Stimulated activated naive CD8-positive, alpha-beta T cell treated with anti-CD3 and anti-CD28 coated beads, Interleukin-15, Interleukin-2, amounts not matched to agents 100 U/mL and 50 U/mL, for 24 hours (primary cell): Measurements from ENCODE around the gene SPPL3.
"Not testable (repeated sequence)": the region's sequence is repeated elsewhere in the genome, so short reads cannot be mapped to it uniquely, and the experiment has no call there.

Source experiments
- ATAC-seq: fragments of 150-1000 bp; cut with Tn5 transposase; one replicate; pipeline ENCODE4 v1.10.0; 2021
- DNase-seq: peaks from one replicate; pipeline ENCODE4 v3.0.0; 2021

SPPL3 gene

GRCh38 chr12:120844297-120844696, 59.9 kb downstream of the SPPL3 start:
- ATAC-seq, result no peak

DNA sequence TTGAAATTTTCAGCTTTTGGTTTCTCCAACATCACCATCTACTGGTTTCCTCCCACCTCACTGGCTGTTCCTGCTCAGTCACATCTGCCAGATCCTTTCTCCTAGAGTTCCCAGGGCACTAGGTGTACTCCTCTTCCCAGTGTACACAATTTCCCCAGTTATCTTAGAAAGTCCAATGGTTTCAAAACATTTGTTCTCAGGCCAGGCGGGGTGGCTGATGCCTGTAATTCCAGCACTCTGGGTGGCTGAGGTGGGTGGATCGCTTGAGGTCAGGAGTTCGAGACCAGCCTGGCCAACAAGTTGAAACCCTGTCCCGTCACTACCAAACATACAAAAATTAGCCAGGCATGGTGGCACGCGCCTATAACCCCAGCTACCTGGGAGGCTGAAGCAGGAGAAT, 60.7 kb downstream of the SPPL3 start:
- DNase-seq (no peak), ATAC-seq (no peak)

More at GRCh38 chr12:120844297-120844696, 59.9 kb downstream of the SPPL3 start:
- DNase-seq, result no peak

DNA sequence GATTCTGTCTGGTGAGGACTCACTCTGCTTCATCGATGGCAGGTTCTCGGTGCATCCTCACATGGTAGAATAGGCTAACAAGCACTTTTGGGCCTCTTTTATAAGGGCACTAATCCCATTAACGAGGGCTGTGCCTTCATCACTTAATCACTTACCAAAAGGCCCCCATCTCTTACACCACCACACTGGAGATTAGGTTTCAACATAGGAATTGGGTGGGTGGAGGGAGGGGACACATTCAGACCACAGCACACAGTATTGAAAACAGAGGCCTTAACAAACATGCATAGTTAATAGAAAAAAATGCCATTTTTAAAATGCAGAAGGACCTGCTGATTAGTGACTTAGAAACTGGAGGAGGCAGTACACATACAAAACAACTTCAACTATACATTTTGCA, 61.6 kb downstream of the SPPL3 start:
- DNase-seq, result no peak
- no peak for ATAC-seq

DNA sequence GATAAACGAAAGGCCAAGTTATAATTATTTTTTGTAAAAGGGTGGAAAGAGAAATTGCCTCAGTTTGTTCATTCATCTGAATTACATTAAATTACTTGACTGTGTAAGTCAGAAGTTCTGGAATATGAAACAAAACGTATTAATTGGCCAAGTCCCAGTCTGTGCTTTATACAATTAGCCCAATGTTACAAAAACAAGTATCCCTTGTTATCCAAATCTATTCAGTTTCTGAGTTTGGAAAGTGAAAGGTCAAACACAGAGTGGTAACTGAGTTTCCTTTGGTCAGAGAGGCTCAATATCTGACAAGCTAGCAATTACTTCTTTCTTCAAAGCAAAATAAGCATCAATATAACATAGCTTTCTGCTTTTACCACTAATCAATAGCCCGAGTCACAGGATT, 62.6 kb downstream of the SPPL3 start:
- ATAC-seq (no peak), DNase-seq (no peak)

- ATAC-seq, result no peak
- DNase-seq, result no peak
Observed at GRCh38 chr12:120839503-120839902, 64.7 kb downstream of the SPPL3 start.

DNA sequence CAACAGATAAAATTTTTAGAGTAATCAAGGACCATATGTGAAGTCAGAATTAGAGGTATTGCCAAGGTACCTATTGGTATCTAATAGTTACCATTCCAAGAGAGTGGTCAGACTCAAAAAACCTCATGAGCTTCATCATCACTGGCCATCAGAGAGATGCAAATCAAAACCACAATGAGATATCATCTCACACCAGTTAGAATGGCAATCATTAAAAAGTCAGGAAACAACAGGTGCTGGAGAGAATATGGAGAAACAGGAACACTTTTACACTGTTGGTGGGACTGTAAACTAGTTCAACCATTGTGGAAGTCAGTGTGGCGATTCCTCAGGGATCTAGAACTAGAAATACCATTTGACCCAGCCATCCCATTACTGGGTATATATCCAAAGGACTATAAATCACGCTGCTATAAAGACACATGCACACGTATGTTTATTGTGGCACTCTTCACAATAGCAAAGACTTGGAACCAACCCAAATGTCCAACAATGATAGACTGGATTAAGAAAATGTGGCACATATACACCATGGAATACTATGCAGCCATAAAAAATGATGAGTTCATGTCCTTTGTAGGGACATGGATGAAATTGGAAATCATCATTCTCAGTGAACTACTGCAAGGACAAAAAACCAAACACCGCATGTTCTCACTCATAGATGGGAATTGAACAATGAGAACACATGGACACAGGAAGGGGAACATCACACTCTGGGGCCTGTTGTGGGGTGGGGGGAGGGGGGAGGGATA, 65.4 kb downstream of the SPPL3 start:
- not testable (repeated sequence) for ATAC-seq, DNase-seq

GRCh38 chr12:120836114-120836684, 68.0 kb downstream of the SPPL3 start:
- ATAC-seq, result no peak
- DNase-seq, result no peak

- no peak for ATAC-seq
- DNase-seq, result no peak
Observed at GRCh38 chr12:120835657-120836056, 68.5 kb downstream of the SPPL3 start.

DNA sequence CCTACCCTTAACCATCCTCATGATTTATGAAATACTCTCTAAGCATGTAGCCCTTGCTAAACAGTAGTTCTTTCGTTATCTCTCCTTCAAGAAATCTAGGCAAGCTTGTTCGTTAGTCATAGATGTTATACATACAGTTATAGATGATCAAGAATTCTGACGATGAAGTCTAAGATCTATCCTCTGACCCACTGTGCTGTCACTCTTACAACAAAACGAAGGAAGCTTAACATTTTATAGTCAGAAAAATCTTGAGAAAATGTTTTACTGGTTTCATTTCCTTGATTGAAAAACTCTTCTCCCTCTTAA, 68.9 kb downstream of the SPPL3 start:
- DNase-seq, result no peak
- ATAC-seq, result peak; percentile 60

GRCh38 chr12:120834489-120835303, 69.5 kb downstream of the SPPL3 start:
- ATAC-seq (no peak), DNase-seq (no peak)

- DNase-seq (no peak), ATAC-seq (peak; percentile 87)
Observed at GRCh38 chr12:120833849-120834248, 70.3 kb downstream of the SPPL3 start.

DNA sequence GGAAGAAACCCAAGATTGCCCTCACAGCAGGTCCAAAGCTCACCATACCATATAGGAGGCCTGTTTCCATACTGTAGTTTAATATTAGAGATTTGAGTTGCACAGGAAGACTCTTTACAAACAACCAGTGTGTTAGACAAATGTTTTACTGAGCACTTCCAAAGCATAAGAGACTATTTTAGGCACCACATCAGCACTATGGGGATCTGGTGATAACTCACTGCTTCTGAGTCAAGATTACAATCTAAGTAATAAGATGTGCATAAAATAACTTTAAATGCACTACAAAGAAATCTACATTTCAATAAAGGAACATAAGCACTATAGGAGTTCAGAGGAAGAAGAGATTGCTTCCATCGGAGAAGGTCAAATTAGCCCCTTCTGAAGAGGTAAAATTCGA, 71.4 kb downstream of the SPPL3 start:
- ATAC-seq (no peak), DNase-seq (no peak)

DNA sequence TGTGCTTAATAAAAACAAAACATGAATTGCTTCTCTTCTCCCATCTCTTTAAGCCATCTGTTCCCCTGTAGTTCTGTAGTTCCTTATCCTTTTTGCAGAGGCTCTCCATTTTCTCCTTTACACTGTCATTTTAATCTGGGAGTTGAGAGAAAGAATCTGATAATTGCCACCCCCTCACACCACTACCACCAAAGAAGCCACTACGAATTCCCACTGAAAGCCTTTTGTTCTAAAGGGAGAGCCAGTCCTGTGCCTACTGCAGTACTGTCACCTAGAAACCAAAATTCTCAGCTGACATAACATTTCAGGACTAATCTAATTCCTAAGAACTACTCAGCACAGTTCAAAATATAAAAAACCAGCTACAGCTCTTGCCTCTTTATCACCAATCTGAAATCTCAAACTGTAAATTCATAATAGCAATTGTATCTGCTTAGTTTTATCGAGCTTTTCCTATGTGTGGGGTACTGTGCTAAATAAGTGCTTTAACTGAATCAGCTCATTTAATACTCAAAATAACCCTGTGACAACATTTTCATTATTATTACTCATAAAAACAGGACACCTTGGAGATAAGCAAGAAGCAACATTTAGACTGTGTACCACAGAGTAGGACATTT, 72.4 kb downstream of the SPPL3 start:
- ATAC-seq (no peak), DNase-seq (no peak)

DNA sequence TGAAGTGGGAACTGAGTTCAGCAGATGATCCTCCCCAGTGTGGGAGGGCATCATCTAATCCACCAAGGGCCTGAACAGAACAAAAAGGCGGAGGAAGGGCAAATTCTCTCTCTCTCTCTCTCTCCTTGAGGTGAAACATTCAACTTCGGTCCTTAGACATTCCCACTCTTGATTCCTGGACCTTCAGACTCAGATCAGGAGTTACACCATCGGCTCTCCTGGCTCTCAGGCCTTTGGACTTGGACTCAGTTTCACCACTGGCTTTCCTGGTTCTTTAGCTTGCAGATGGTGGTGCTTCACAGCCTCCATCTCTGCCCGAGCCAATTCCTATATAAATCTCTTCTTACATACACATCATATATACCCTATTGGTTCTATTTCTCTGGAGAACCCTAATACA, 73.2 kb downstream of the SPPL3 start:
- ATAC-seq (no peak), DNase-seq (no peak)

DNA sequence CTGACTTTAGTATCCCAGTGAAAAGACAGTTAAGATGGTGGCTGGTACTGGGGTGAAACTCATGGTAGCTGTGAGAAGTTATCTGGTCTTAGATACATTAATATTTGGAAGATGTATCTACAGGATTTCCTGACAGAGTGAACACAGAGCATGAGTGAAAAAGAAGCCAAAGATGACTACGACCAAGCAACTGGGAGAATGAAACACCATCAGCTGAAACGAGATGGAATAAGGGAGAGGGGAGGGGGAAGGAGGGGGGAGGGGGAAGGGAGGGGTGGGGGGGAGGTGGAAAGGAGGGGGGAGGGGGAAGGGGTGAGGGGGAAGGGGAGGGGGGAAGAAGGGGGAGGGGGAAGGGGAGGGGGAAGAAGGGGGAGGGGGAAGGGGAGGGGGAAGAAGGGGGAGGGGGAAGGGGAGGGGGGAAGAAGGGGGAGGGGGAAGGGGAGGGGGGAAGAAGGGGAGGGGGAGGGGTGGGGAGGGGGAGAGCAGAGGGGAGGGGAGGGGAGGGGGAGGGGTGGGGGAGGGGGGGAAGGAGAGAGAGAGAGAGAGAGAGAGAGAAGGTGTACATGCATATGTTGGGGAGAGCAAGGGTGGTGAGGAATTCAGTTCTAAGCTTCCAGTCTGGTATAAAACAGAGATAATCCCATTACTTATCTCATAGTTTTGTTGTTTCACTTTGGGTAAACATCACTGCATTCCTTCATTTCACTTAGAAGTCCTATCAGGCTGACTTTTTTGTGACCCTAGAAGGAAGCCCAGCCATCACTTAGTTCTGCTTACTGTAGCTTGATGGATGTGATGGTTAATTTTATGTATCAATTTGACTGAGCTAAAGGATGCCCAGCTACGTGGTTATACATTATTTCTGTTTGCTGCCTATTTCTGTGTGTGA, 73.9 kb downstream of the SPPL3 start:
- DNase-seq (no peak), ATAC-seq (no peak)

DNA sequence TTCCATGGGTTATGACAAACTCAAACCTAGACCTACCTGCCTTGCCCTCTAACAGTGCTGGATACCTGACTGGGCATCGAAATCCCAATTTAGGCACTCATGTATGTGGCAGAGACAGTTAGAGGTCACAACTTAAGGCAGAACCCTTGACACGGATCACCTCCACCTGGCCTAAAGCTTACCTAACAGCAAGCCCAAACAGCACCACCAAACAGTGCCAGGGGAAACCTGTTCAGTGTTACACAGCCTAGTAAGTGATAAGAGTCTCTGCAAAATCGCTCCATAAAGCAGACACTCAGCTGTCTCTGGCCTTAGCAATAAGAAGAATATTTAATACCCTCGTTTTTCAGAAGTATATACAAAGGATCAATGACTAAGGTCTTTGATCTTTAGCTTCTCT, 77.8 kb downstream of the SPPL3 start:
- no peak for DNase-seq
- ATAC-seq, result no peak

DNA sequence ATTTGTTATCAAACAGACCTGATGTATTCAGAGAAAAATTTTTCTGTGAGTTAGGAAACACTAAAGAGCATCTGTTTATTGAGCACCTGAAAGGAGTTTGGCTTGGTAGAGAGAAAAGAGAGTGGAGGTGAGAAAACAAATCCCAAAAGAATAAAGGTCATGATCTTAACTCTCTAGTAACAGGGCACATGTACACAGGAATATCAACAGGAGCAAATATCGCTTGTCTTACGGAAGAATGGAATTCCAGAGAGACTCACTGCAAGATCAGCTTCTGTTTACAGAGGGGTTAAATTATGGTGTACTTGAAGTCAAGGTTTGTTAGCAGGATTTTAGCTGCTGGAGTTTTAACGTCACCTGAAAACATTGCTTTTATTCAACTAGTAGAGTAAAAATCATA, 78.8 kb downstream of the SPPL3 start:
- DNase-seq, result no peak
- ATAC-seq, result no peak

GRCh38 chr12:120822832-120823503, 81.2 kb downstream of the SPPL3 start:
- no peak for ATAC-seq
- no peak for DNase-seq

GRCh38 chr12:120821878-120822277, 82.3 kb downstream of the SPPL3 start:
- DNase-seq (no peak), ATAC-seq (no peak)

DNA sequence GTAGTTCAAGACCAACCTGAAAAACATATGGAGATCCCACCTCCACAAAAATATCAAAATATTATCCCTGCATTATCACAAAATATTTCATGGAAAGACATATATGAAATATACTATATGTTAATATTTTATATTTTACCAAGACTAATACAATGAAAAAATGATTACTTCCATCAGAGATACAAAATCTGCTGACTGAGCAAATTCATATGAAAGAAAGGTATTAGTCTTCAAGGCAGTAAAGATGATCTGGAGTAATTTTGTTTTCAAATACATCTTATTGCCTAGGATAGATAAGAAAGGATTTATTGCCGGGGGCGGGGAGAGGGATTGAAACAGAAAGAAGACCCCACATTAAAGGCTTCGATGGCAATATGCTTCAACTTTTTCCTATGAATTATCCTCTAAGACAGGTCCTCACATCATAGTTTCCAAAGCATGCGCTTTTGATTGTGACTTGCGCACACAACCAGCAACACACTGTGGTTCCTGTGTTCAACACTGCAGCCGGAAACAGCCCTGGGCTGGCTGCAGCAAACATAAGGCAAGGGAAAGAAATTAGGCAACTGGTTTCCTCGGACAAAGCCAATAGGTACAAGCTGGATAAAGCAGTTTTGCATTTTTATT, 83.2 kb downstream of the SPPL3 start:
- ATAC-seq, result peak; percentile 95
- peak; percentile 57 for DNase-seq

DNA sequence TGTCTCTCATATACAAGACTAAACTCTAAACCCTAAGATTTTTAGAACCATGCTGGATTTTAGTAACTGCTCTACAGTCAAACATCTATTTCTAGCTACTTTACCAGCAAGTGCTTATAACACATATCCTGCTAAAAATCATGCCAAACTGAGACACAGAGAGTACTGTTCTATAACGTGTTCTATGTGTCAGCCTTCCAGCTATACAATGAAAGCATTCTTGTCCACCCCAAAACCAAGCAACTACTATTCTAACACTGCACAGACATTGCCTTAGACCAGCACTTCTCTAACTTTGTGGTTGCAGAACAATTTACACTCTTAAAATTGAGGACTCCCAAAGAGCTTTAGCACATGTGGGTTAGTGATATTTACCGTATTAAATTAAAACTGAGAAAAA, 85.7 kb downstream of the SPPL3 start:
- DNase-seq (no peak), ATAC-seq (no peak)
